ENCODE measurements around the gene MTCP1. TPM values are rescaled to one million over a fixed set of nuclear protein-coding genes. Genes with fewer than 3 reads are reported as not detected.

Gene MTCP1
- total RNA-seq, 4 donors from 2014 or later = 1.6 to 2.3 (median 1.9) TPM

DNA sequence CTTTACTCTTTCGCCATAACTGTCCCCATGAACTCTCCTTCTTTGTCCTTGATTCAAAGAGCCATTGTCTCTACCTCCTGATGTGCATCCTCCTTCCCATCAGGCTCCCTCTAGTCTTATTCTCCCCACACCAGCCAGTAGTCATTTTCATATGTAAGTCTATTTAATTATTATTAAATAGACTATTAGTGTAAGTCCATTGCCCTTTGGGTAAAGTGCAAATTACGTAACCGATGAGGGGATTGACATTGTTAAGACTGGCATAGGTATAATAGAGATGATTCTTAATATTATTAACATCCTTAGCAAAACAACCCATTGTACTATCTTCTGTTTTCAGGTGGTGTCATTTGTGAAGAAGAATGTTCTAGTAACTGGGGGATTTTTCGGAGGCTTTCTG lies 16.7 kb downstream of the MTCP1 start:
- H3K36me3 ChIP-seq = peaks cover 10% of the 10 kb centered on the region
- H3K27me3 ChIP-seq = no peaks in the 10 kb centered on the region
- H3K9me3 ChIP-seq = no peaks in the 10 kb centered on the region
- H3K27ac ChIP-seq = no peak overlapping the region
- no peak for DNase-seq (ENCODE audit: low spot score in 2 of 2)
- 86% methylated on average over 4 of the region's 4 CpGs for WGBS
- H3K4me3 ChIP-seq = no peak overlapping the region
- TF ChIP-seq, protein P1, sequence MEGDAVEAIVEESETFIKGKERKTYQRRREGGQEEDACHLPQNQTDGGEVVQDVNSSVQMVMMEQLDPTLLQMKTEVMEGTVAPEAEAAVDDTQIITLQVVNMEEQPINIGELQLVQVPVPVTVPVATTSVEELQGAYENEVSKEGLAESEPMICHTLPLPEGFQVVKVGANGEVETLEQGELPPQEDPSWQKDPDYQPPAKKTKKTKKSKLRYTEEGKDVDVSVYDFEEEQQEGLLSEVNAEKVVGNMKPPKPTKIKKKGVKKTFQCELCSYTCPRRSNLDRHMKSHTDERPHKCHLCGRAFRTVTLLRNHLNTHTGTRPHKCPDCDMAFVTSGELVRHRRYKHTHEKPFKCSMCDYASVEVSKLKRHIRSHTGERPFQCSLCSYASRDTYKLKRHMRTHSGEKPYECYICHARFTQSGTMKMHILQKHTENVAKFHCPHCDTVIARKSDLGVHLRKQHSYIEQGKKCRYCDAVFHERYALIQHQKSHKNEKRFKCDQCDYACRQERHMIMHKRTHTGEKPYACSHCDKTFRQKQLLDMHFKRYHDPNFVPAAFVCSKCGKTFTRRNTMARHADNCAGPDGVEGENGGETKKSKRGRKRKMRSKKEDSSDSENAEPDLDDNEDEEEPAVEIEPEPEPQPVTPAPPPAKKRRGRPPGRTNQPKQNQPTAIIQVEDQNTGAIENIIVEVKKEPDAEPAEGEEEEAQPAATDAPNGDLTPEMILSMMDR (IDR thresholded peaks at IDR 0.05) = no peak
- TF ChIP-seq POLR2AphosphoS5 (IDR thresholded peaks at IDR 0.05) (no peak), POLR2A (IDR thresholded peaks at IDR 0.05) (no peak), EP300 (IDR thresholded peaks at IDR 0.05) (no peak)
- H3K4me1 ChIP-seq = peaks cover 5% of the 10 kb centered on the region

DNA sequence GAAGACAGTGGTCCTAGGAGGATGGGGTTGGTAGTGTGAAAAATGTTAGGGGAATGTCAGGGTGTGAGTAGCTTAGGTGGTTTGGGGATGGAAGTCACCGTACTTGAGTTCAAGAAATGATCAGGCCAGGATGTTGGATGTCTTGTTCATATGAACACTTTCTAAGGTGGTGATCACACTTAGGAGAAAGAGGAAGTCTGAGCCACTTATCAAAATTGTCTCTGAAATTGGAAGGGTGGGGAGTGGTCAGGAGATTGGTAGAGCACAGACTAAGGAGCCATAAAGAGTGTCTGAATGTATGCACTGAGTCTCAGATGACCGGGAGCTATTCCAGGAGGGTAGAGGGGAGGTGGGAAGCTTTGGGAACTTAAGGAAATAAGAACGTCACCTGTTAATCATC lies 17.3 kb downstream of the MTCP1 start:
- peaks cover 10% of the 10 kb centered on the region for H3K36me3 ChIP-seq
- no peak for TF ChIP-seq POLR2AphosphoS5 (IDR thresholded peaks at IDR 0.05)
- TF ChIP-seq EP300 (IDR thresholded peaks at IDR 0.05) = no peak
- TF ChIP-seq, protein P1 (IDR thresholded peaks at IDR 0.05) = no peak
- H3K4me3 ChIP-seq = no peak overlapping the region
- no peaks in the 10 kb centered on the region for H3K9me3 ChIP-seq
- WGBS = 68% methylated on average over 3 of the region's 3 CpGs
- no peaks in the 10 kb centered on the region for H3K27me3 ChIP-seq
- H3K27ac ChIP-seq = no peak overlapping the region
- DNase-seq (ENCODE audit: low spot score in 2 of 2) = no peak
- H3K4me1 ChIP-seq = peaks cover 5% of the 10 kb centered on the region

DNA sequence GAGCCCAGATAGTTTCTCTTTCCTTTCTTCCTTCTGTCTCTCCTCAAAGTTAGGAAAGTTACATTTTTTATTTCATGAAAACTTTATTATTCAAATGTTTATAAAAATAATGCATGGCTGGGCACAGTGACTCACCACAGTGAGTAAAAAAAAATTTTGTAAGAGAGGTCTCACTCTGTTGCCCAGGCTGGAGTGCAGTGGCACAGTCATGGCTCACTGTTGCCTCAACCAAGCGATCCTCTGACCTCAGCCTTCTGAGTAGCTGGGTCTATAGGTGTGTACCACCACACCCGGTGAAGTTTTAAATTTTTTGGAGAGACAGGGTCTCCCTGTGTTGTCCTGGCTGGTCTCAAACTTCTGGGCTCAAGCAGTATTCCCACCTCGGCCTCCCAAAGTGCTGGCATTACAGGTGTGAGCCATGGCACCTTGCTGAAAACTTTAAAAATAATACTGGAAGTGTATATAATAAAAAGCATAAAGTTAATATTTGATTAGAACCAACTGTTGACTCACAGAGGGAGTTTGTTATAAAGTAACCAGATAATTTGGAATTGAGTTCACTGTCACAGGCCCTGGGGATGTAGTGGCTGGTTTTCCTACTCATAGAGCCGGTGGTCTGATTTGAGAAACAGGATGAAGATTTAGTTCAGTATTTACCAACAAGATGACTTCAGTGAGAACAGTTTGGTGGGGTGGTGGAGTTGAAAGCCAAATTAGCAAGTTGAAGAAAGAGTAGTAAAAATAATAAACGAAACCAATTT lies 18.0 kb downstream of the MTCP1 start:
- no peak for TF ChIP-seq POLR2AphosphoS5 (IDR thresholded peaks at IDR 0.05)
- no peak for TF ChIP-seq POLR2A (IDR thresholded peaks at IDR 0.05)
- no peak for TF ChIP-seq EP300 (IDR thresholded peaks at IDR 0.05)
- TF ChIP-seq, protein P1 (IDR thresholded peaks at IDR 0.05) = no peak
- Histone ChIP-seq H3K9me3 (no peaks in the 10 kb centered on the region), H3K4me1 (peaks cover 5% of the 10 kb centered on the region), H3K4me3 (no peak overlapping the region), H3K27me3 (no peaks in the 10 kb centered on the region), H3K27ac (no peak overlapping the region), H3K36me3 (peaks cover 10% of the 10 kb centered on the region)
- 69% methylated on average over 5 of the region's 5 CpGs for WGBS
- no peak for DNase-seq (ENCODE audit: low spot score in 2 of 2)

DNA sequence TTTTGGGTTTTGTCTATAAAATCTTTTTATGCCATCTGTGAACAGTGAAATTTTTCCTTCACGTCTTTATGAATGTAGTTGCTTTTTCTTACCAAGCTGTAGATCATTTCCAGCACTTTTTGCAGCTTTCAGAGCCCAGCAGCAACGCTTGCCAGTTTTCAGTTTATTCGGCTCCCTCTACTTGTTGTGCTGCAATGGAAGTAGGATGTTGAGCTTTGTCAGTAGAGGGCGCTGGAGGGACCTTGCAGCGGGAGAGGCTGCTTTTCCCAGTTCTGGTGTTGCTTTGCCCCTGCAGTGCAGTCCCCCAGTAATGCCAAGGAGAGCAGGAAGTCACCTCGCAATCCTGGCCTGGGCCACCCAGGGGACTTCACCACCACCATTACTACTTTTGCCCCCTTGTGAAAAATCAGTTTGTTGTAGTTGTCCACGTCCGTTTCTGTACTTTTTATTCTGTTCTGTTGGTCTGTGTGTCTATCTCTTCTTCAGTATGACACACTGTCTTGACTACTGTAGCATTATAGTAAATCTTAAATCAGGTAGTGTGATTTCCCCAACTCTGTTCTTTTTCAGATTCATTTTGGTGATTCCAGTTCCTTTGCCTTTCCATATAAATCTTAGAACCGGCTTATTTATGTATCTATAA lies 21.8 kb downstream of the MTCP1 start:
- no peak overlapping the region for H3K27ac ChIP-seq
- WGBS = 39% methylated on average over 9 of the region's 9 CpGs
- no peak for DNase-seq (ENCODE audit: low spot score in 2 of 2)

More for the DNA sequence above, 21.8 kb downstream of the MTCP1 start:
- Histone ChIP-seq H3K27me3 (no peaks in the 10 kb centered on the region), H3K4me1 (no peaks in the 10 kb centered on the region), H3K9me3 (no peaks in the 10 kb centered on the region), H3K4me3 (no peak overlapping the region), H3K36me3 (peaks cover 5% of the 10 kb centered on the region)
- TF ChIP-seq EP300 (IDR thresholded peaks at IDR 0.05) (no peak), POLR2AphosphoS5 (IDR thresholded peaks at IDR 0.05) (no peak)
- TF ChIP-seq, protein P1 (IDR thresholded peaks at IDR 0.05) = peak in 1 of 2 donors; percentile 26
